Mesodermal cell (in vitro differentiated cells): ENCODE measurements around the gene DNMBP.
"Not testable (repeated sequence)": the region's sequence is repeated elsewhere in the genome, so short reads cannot be mapped to it uniquely, and the experiment has no call there.

ENCODE experiments used
- H3K27ac ChIP-seq: 2 replicates; pipeline ENCODE4 v1.7.0; 2013; ENCODE audit warnings: mild to moderate bottlenecking, low read depth, low read length, moderate library complexity; ENCODE audit not compliant: severe bottlenecking
- H3K36me3 ChIP-seq: 2 replicates; pipeline ENCODE4 v1.7.1; 2013; ENCODE audit warnings: mild to moderate bottlenecking, low read length, moderate library complexity; ENCODE audit not compliant: control insufficient read depth, insufficient read depth
- H3K4me1 ChIP-seq: one replicate; pipeline ENCODE4 v1.7.1; 2013; ENCODE audit warnings: mild to moderate bottlenecking, low read length; ENCODE audit not compliant: insufficient read depth, control insufficient read depth, poor library complexity, severe bottlenecking
- H3K4me3 ChIP-seq: 2 replicates; pipeline ENCODE4 v1.7.0; 2013; ENCODE audit warnings: low read length, control low read depth, mild to moderate bottlenecking; ENCODE audit not compliant: insufficient read depth, poor library complexity, severe bottlenecking; ENCODE audit errors: extremely low read depth
- H3K9me3 ChIP-seq: 2 replicates; pipeline ENCODE4 v1.7.1; 2013; ENCODE audit warnings: mild to moderate bottlenecking, low read length, moderate library complexity; ENCODE audit not compliant: control insufficient read depth
- WGBS, 2 experiments: methylation state at CpG; one replicate each; pipeline ENCODE4 v1.1.5; 2013; ENCODE audit warnings: missing lambda C conversion rate in 2 of 2; ENCODE audit not compliant: insufficient coverage in 2 of 2; 5-methylcytosine and 5-hydroxymethylcytosine counted together

Gene DNMBP

DNA sequence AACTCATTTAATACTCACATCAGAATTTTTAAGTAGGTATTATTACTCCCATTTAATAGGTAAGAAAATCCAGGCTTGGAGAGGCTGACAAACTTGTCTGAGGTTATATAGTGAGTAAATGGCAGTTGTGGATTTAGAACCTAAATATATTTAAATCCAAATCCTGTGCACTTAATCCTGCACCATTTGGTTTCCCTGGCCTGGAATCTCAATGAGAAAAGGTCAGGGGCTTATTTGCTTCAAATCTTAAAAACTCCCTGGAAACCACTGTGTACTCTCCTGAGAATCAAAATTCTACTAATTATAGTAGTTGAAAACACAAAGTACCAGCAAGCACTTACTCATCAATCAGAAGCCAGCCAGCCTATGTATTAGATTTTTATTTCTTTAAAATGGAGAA lies 97.7 kb downstream of the DNMBP start:
- peak overlapping the region; percentile 36 for H3K4me3 ChIP-seq

DNA sequence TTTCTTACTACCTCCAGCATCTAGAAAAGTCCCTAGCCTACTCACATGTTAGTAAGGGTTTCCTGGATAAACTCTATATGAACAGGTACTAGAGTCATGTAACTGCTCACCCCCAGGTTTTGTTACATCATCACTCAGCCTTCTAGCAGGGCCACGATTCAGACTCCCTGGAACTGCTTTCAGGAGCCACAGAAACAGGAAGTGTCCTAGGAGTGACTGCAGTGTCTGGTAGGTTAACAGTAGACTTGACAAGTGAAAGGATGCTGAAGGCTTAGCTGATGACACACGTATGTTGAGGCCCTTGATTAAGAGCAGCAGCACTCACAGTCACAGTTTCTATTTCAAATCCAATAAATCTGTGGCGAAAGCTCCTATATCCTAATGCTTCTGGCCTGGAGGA lies 101.2 kb downstream of the DNMBP start:
- no peak overlapping the region for H3K27ac ChIP-seq
- 90 to 97% methylated on average over 2 to 3 of the region's 3 CpGs for WGBS, 2 experiments
- H3K4me3 ChIP-seq = no peak overlapping the region
- no peaks in the 10 kb centered on the region for H3K9me3 ChIP-seq
- peaks cover 17% of the 10 kb centered on the region for H3K4me1 ChIP-seq
- peaks cover 72% of the 10 kb centered on the region for H3K36me3 ChIP-seq

More for the DNA sequence above, 97.7 kb downstream of the DNMBP start:
- Histone ChIP-seq H3K27ac (no peak overlapping the region), H3K9me3 (no peaks in the 10 kb centered on the region), H3K4me1 (peaks cover 29% of the 10 kb centered on the region), H3K36me3 (peaks cover 54% of the 10 kb centered on the region)

DNA sequence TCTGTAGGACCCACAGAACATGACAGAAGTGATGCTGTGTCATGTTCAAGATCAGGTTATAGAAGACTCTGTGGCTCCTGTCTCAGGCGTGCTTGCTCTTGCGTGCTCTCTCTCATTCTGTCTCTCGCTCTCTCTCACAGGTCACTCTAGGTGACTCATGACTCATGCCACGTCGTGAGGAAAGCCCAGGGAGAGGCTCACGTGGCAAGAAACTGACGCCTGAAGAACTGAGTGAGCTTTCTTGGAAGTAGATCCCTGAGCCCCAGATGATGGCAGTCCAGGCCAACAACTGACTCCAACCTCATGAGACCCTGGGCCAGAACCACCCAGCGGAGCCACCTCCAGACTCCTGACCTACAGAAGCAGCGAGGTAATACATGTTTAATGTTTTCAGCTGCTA lies 103.3 kb downstream of the DNMBP start:
- 80 to 91% methylated on average over 7 to 9 of the region's 9 CpGs for WGBS, 2 experiments
- Histone ChIP-seq H3K4me3 (no peak overlapping the region), H3K4me1 (peaks cover 11% of the 10 kb centered on the region), H3K27ac (no peak overlapping the region), H3K9me3 (no peaks in the 10 kb centered on the region), H3K36me3 (peaks cover 77% of the 10 kb centered on the region)

DNA sequence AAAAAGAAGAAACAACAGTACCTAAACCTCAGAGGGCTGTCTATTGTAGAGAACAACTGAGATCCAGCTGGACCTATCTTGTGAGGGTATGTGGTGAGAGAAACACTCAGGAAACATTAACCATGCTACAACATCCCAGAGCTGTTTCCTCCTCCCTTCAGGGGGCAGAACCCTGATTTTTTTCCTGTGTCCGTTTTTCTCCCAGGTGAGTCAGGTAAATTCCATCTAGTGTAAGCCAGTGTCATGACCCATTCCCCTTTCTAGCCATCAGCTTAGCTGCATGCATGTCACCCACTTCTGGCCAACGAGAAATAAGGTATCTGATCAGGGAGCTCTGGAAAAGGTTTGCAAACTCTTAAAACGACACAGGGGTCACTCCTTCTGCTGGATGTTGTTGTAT lies 103.8 kb downstream of the DNMBP start:
- Histone ChIP-seq H3K27ac (no peak overlapping the region), H3K4me3 (no peak overlapping the region), H3K9me3 (no peaks in the 10 kb centered on the region), H3K4me1 (peaks cover 11% of the 10 kb centered on the region), H3K36me3 (peaks cover 78% of the 10 kb centered on the region)
- WGBS, 2 experiments = 89 to 95% methylated on average over 2 to 3 of the region's 3 CpGs

DNA sequence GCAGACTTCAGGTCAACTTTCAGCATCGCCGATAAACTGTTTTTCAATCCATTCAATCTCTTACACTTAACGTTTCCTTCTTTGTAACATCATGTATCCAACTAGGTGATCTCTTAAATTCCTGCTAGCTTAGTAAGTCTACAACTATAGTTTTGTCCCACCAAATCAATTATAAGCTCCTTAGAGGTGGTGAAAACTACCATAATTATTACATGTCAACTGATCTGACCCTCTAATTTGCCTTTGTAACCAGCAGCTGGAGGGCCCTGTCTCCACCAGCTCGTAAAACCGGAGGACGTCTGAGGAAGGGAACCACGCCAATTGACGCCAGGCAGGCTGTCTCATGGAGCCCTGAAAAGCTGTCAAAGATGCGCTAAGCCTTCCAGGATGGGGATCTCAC lies 113.9 kb downstream of the DNMBP start:
- WGBS, 2 experiments = 96 to 97% methylated on average over 9 of the region's 9 CpGs
- Histone ChIP-seq H3K4me1 (no peaks in the 10 kb centered on the region), H3K36me3 (peaks cover 84% of the 10 kb centered on the region), H3K27ac (no peak overlapping the region), H3K4me3 (no peak overlapping the region), H3K9me3 (no peaks in the 10 kb centered on the region)

DNA sequence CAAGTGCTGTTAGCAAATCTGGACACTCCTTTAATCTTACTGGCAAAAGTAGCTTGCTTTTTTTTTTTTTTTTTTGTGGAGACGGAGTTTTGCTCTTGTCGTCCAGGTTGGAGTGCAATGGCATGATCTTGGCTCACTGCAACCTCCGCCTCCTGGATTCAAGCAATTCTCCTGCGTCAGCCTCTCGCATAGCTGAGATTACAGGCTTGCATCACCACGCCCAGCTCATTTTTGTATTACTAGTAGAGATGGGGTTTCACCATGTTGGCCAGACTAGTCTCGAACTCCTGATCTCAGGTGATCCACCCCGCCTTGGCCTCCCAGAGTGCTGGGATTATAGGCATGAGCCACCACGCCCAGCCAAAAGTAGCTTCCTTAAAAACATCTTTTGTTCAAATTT lies 114.7 kb downstream of the DNMBP start:
- peaks cover 84% of the 10 kb centered on the region for H3K36me3 ChIP-seq
- not testable (repeated sequence) for H3K27ac ChIP-seq, H3K4me1 ChIP-seq, H3K4me3 ChIP-seq, H3K9me3 ChIP-seq
- WGBS, 2 experiments = 95 to 98% methylated on average over 6 to 8 of the region's 9 CpGs

DNA sequence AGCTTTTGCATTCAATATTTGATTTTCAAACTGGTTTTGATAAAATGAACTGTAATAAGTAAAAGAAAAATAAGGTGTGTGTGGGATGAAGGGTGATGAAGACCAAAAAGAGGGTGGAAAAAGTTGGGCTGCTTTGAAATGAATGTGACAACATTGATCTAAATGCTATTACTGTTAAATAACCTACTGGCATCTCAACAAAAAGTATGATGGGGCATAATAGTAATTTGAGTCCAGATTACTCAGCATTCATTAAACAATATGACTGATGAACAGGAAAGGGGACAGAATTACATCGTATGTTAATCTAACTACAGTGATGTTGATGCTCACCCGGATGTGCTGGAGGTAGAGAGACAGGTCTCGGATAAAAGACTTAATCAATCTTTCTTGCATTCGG lies 115.1 kb downstream of the DNMBP start:
- no peak overlapping the region for H3K4me3 ChIP-seq
- no peak overlapping the region for H3K27ac ChIP-seq
- H3K4me1 ChIP-seq = no peaks in the 10 kb centered on the region
- WGBS, 2 experiments = 100% methylated on average over 2 to 3 of the region's 4 CpGs
- H3K9me3 ChIP-seq = no peaks in the 10 kb centered on the region
- peaks cover 84% of the 10 kb centered on the region for H3K36me3 ChIP-seq

DNA sequence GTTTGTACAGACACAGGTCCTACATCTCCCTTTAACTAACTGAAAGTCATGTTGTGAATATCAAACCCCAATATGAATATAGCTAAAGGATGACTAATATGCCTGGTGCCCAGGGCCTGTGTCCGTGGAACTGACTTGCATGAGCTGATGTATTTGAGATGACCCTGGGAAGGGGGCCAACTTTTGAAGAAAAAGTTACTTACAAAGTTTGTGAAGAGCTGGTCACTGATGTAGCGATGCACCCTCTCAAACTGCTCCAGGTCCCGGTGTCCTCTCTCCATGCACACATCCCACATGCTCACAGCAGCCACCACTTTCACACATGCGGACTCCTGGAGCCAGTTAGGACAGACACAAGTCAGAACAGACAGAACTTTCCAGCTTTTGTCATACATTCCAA lies 121.1 kb downstream of the DNMBP start:
- peaks cover 84% of the 10 kb centered on the region for H3K36me3 ChIP-seq
- WGBS, 2 experiments = 93 to 100% methylated on average over 3 to 4 of the region's 4 CpGs

DNA sequence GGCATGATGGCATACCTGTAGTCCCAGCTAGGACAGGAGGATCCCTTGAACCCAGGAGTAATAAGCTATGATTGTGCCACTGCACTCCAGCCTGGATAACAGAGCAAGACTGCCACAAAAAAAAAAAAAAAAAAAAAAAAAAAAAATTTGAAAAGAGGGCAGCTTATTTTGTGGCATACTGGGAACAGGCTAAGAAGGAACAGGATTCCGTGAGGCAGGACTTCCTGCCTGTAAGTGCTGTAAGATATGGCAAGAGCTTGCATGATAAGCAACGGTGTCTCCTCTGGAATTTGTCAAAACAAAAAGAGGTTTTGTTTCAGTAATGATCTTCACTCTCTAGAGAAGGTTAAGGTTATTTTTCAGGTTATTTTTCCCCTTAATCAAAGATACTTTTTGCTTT lies 126.2 kb downstream of the DNMBP start:
- peak overlapping the region; percentile 11 for H3K27ac ChIP-seq
- 40 to 71% methylated on average over 1 of the region's 2 CpGs for WGBS, 2 experiments
- H3K4me3 ChIP-seq = no peak overlapping the region
- H3K36me3 ChIP-seq = peaks cover 98% of the 10 kb centered on the region
- peaks cover 5% of the 10 kb centered on the region for H3K4me1 ChIP-seq
- H3K9me3 ChIP-seq = no peaks in the 10 kb centered on the region

More for the DNA sequence above, 121.1 kb downstream of the DNMBP start:
- Histone ChIP-seq H3K27ac (no peak overlapping the region), H3K4me3 (no peak overlapping the region), H3K4me1 (no peaks in the 10 kb centered on the region), H3K9me3 (no peaks in the 10 kb centered on the region)

DNA sequence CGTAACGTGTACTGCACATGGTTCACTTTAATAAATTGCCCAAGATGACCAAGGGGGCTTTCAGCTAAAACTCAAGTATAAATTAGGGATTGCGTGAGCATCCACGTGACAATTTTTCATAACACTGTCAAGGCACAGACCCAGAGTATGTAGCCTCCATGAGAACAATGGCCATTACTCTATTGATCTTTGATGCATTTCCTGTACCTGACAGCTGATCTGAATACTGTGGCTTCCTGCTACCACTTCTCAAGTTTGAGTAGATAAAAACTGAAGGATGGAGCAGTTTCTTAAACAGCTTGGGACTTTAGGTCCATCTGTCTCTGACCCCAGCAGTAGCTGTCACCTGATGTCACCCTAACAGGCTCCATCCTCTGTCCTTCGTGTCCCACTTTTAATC lies 128.4 kb downstream of the DNMBP start:
- Histone ChIP-seq H3K27ac (no peak overlapping the region), H3K4me1 (peaks cover 5% of the 10 kb centered on the region), H3K36me3 (peaks cover 98% of the 10 kb centered on the region), H3K4me3 (no peak overlapping the region), H3K9me3 (no peaks in the 10 kb centered on the region)
- 88 to 100% methylated on average over 2 to 5 of the region's 5 CpGs for WGBS, 2 experiments

DNA sequence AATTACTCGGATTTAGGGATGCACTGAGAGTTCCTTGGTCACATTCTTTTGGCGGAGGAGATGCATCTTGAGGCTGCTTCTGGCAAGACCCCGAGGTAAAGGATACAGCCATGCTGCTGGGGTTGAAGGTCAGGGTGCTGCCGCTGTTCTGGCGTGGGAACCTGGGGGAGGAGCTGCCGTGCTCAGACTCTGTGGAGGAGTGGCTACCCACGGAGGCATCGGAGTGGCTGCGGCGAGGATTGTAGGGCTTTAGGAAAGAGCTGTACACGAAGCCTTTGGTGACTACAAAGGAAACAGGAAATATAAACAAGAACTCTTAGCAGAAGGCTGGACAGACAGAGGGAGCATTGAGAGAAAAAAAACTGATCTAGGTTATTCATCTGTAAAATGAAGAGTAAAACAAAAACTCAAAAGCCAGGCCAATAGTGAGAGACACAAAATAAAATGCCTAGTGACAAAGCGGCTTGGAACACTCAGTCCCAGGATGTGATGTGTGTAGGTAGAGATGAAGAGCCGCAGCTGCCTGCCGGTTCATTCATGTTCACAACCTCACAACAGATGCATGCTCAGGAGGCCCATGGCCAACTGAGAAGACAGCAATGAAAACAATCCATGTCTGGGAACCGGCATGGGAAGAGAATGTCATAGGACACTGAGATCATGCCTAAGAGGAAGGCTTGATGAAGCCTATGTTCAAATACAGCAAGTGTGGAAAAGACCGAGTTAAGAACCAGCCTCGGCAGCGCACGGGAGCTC lies 129.5 kb downstream of the DNMBP start:
- H3K27ac ChIP-seq = peak overlapping the region; percentile 62
- no peaks in the 10 kb centered on the region for H3K9me3 ChIP-seq
- WGBS, 2 experiments = 92 to 95% methylated on average over 11 to 16 of the region's 19 CpGs
- H3K4me3 ChIP-seq = no peak overlapping the region
- H3K36me3 ChIP-seq = peaks cover 99% of the 10 kb centered on the region
- H3K4me1 ChIP-seq = peaks cover 5% of the 10 kb centered on the region
